NCI-H524 (cell line): ENCODE results near the gene LMF2.

Source experiments
- DNase-seq, 2 experiments: peaks; one replicate each; lab custom pipeline; 2025; lab: John Stamatoyannopoulos, UW

LMF2 gene

DNA sequence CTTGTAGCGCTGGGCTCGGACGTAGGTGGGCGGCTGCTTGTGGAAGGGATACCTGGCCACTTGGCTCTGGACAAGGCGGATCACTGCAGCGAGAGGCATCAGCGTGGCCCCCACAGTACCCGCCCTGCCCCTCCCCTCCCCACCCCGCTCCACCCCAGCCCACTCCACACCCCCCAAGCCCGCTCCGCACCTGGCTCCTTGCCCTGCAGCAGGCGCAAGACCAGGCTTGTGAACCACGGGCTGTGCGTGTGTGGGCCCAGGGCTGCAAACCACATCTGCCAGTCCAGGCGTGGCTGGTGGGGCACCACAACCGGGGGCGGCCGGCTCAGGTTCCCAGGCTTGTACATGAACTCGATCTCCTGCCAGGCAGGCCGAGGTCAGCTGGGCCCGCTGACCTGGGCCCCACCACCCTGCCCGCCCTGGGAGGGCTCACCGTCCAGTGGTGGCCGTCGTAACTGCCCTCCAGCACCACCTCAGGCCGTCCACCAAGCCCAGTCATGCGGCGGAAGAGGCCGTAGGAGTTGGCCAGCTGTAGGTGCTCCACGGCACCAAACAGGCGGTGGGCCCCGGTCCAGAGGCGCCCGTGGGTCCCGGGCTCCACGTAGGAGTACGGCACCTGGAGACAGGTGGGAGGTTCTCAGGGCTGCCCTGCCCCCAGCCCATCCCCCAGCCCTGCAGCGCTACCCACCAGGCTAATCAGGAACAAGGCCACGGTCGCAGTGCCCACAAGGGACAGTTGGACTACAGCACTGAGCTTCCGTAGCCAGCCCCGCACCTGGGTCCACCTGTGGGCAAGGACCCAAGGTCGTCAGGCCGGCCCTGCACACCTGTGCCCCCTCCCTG is 2.9 kb downstream of the LMF2 start:
- DNase-seq, result no peak

DNA sequence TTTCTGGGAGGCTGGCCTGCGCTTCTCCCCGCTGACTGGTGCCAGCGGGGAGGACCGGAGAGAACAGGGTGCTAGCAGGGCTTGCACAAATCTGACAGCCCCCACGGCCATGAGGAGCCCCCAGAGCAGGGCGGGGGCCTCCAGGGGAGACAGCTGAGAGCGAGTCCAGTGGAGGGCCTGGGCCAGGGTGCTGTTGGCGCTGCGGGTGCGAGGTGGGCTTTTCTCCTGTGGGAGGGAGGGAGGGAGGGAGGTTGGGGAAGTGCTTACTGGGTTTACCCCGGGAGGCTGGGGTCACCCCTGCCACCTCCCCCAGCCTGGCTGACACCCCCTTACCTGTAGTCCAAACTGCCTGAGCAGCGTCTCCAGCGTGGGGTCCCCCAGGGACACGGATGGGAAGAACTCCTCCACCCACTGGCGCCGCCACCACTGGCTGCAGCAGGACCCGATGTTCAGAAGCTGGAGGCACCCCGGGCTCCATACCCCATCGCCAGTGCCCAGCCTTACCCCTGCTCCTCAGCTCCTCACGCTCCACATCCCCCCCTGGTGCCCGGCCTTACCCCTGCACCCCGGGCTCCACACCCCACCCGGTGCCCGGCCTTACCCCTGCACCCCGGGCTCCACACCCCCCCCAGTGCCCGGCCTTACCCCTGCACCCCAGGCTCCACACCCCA is 3.9 kb downstream of the LMF2 start:
- no peak for DNase-seq

- no peak for DNase-seq
Observed at GRCh38 chr22:50502628-50503474, 4.7 kb downstream of the LMF2 start.

GRCh38 chr22:50502096-50502495 is 5.4 kb downstream of the LMF2 start:
- DNase-seq, result no peak

GRCh38 chr22:50500452-50500851 is 7.0 kb downstream of the LMF2 start:
- no peak for DNase-seq

GRCh38 chr22:50498322-50498890 is 9.1 kb downstream of the LMF2 start:
- peak; percentile 36 to 86 for DNase-seq

DNA sequence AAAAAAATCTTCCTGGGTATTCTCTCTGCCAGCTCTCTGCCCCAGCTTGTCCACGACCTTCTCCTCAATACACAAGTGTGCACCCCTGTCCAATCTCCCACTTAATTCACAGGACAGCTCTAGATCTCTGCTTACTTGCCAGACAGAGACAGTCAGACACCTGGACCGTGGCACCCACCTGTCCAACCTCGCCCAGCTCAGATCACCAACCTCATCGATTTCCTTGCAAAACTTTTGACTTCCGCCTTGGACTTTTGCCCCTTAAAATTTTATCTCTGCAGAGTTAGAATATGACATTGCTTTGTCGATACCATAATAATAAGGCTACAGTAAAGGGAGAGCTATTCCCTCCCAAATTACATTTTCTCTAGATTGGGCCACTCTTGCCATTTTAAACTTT is 10.4 kb downstream of the LMF2 start:
- DNase-seq, result no peak

GRCh38 chr22:50490531-50491308 is 16.8 kb downstream of the LMF2 start:
- DNase-seq, result no peak

- no peak for DNase-seq
Observed at GRCh38 chr22:50489363-50490243, 17.9 kb downstream of the LMF2 start.

GRCh38 chr22:50488886-50489285 is 18.6 kb downstream of the LMF2 start:
- no peak for DNase-seq

- DNase-seq, result no peak
Observed at GRCh38 chr22:50488006-50488677, 19.4 kb downstream of the LMF2 start.

GRCh38 chr22:50487290-50488005 is 20.1 kb downstream of the LMF2 start:
- no peak for DNase-seq

GRCh38 chr22:50486561-50487289 is 20.8 kb downstream of the LMF2 start, which contains the start of gene MIOX:
Gene MIOX (plus strand): TSS chr22:50486859. CDS start chr22:50486898, 39 bp downstream.
- no peak for DNase-seq

GRCh38 chr22:50485221-50486131 is 22.0 kb downstream of the LMF2 start:
- no peak for DNase-seq

GRCh38 chr22:50483977-50484853 is 23.3 kb downstream of the LMF2 start:
- DNase-seq, result no peak

GRCh38 chr22:50483556-50483955 is 23.9 kb downstream of the LMF2 start:
- DNase-seq, result no peak
